HEK293T (cell line): ENCODE results near the gene PIEZO1.

Experiments
- ARNT ChIP-seq: fragments of 450-650 bp; IDR thresholded peaks from 2 replicates; pipeline ENCODE4 v1.6.1; 2017; ENCODE audit warnings: mild to moderate bottlenecking
- BHLHE40 ChIP-seq: fragments of 450-650 bp; IDR thresholded peaks from 2 replicates; pipeline ENCODE4 v1.6.1; 2016; ENCODE audit warnings: mild to moderate bottlenecking, moderate library complexity, borderline replicate concordance
- FOXA1 ChIP-seq: fragments of 450-650 bp; IDR thresholded peaks from 2 replicates; pipeline ENCODE4 v1.6.1; 2016; ENCODE audit warnings: mild to moderate bottlenecking
- FOXM1 ChIP-seq: fragments of 450-650 bp; IDR thresholded peaks from 2 replicates; pipeline ENCODE4 v1.6.1; 2017; ENCODE audit warnings: mild to moderate bottlenecking, borderline replicate concordance
- TF ChIP-seq, protein P1 (sequence below): fragments of 450-650 bp; IDR thresholded peaks from 2 replicates; pipeline ENCODE4 v1.6.1; 2016

DNA sequence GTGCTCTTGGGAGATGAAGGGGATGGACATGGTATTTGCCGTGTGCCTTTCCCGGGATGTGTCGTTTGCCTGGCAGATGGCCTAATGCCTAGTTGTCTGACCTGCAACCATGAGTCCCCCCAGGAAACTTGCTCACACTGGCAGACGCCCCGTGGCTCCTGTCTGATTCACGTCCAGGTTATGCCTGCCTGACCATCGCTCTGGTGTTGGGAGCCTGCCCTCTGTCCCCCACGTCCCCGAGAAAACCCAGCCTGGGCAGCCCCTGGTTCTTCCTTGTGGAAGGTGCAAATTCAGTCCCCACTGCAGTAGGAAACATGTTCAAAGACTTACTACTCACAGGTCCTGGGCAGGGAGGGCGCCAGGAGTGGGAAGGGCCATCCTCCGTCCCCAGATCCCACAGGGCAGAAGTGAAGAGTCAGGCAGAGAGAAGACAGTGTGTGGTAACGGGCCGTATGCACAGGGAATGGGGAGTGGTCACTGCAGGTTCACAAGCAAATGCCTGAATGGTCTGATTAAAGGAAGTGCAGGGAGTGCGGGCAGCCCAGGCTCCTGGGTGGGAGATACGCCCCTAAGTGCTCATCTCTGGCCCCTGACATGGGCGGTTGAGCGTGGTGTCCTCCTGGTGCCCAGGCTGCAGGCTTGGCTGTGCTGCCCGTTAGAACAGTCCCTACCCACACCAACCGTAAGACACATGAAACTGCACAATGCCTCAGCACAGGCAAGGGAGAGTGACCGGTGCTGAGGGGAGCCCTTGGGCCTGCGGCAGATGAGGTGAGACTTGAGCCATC, 94.5 kb downstream of the PIEZO1 start:
- TF ChIP-seq FOXA1 (no peak), FOXM1 (no peak), ARNT (no peak), BHLHE40 (no peak)
- TF ChIP-seq, protein P1, sequence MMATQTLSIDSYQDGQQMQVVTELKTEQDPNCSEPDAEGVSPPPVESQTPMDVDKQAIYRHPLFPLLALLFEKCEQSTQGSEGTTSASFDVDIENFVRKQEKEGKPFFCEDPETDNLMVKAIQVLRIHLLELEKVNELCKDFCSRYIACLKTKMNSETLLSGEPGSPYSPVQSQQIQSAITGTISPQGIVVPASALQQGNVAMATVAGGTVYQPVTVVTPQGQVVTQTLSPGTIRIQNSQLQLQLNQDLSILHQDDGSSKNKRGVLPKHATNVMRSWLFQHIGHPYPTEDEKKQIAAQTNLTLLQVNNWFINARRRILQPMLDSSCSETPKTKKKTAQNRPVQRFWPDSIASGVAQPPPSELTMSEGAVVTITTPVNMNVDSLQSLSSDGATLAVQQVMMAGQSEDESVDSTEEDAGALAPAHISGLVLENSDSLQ: no peak
